ENCODE data around the gene PROS1. TPM values are rescaled to one million over a fixed set of nuclear protein-coding genes. Genes with fewer than 3 reads are reported as not detected.

The PROS1 gene
- polyA plus RNA-seq (ENCODE audit: insufficient read length in 3 of 3), result 10 to 100 TPM; 38.5 to 45.1 (median 42.4) TPM

GRCh38 chr3:93973131-93974126 is at the start of gene PROS1:
TSS of gene PROS1 (minus strand) at chr3:93973896. CDS start at chr3:93973749, 147 bp downstream.
- peak in 1 of 3 donors; percentile 68 for DNase-seq (ENCODE audit: low read depth in 3 of 3, low spot score in 2 of 3)

DNA sequence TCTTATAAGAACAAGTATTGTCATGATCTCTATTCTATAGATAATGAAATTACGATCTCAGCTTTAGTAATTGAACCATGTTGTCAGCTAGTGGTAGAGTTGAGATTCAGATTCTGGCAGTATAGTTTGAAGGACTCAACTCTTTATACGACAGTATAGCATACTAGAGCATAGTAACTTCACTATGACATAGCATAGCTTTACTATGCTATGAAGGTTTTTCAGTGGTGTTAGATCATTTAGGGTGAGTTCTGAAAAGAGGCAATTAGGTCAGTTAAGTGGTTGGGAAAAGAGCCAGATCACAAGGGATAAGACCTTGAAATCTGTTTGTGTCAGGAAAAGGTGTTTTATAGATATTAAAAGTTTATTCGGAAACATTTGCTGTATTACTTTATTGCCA is 46.6 kb upstream of the PROS1 start:
- no peak for DNase-seq (ENCODE audit: low read depth in 3 of 3, low spot score in 2 of 3)

- no peak for DNase-seq (ENCODE audit: low read depth in 3 of 3, low spot score in 2 of 3)
Measured at GRCh38 chr3:94019659-94020058, 46.0 kb upstream of the PROS1 start.

DNA sequence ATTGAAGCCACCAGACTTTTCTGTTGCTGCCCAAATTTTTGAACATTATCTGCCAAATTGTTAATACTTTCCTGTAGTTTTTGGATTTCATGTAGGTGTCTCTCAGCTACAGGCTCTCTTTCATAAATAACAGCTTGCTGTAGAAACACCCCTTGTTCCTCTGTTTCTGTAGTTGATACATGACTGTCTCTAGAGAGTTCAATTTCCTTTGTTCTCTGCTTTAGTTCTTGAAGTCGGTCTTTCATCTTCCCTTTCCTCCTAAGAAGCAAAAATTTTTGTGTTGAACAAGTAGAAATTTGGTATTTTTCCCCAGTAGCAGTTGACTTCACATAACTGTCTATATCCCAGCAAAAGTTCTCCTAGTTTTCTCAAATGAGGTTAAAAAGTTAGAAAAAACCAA is 41.3 kb upstream of the PROS1 start:
- DNase-seq (ENCODE audit: low read depth in 3 of 3, low spot score in 2 of 3), result no peak

GRCh38 chr3:94012185-94012584 is 38.5 kb upstream of the PROS1 start:
- no peak for DNase-seq (ENCODE audit: low read depth in 3 of 3, low spot score in 2 of 3)

DNA sequence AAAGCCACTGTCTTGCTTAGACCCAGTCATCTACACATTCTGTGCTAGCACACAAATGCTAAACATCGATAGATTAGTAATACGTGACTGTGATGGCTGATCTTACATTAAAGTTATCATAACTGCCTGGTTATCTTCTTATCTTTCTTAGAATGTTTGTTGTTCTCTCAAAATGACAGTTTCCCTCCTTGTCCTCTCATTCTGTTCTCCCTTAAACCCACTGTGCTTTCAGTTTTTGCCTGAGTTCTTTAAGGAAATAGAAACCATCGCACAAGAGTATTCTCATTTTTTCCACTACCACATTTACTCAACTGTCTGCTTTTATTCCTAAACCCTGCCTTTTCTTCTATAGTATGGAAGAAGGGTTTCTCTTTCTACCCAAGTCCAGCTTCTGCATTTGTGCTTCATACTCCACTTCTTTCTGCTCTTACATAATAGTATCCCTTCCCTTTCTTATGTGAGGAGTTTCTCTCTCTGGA is 37.6 kb upstream of the PROS1 start:
- no peak for DNase-seq (ENCODE audit: low read depth in 3 of 3, low spot score in 2 of 3)

DNA sequence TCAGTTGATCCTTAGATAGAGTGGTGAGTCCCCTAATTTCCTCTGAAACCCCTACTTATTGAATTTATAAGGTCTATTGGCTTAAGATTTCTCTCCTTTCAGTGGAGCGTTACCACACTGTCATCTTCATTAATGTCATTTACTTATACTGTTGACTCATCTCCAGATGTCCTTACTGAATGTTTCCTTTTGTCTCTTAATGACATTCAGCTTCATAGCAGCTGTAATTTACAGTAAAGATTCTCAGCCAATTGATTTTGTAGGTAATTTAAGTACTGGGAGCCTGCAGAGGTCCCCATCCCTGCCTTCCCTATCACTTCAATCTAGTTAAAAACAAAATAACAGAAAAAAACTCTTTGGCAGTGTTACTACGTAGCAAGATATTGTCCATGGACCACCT is 35.9 kb upstream of the PROS1 start:
- DNase-seq (ENCODE audit: low read depth in 3 of 3, low spot score in 2 of 3), result no peak

- no peak for DNase-seq (ENCODE audit: low read depth in 3 of 3, low spot score in 2 of 3)
Measured at GRCh38 chr3:94008253-94008652, 34.6 kb upstream of the PROS1 start.

DNA sequence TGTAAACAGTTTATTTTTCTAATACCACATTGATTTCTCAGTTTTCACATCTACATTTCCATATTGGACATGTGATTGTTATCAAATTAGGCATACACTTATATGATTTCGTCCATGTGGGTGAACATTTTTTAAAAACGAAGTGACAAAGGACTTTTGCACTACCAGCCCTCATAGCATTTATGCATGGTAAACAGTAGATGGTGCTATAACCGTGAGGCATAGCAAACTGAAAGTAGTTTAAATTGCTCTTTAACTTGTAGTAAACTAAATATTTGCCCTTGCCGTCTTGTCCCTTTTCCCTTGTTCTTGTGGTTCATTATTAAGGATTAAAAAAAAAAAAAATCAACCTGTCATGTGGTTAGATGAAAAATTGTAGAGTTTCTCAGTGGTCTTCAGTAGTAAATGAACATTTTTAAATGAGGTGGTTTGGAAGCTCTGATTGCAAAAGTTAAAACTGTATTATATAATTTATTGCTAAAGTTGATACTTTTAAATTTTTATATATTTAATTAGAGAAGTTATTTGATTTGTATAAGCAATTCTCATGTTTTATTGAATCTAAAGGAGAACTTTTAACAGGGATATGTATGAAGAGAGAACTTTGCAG is 30.7 kb upstream of the PROS1 start:
- peak in 1 of 3 donors; percentile 31 for DNase-seq (ENCODE audit: low read depth in 3 of 3, low spot score in 2 of 3)

- no peak for DNase-seq (ENCODE audit: low read depth in 3 of 3, low spot score in 2 of 3)
Measured at GRCh38 chr3:94001827-94002495, 28.3 kb upstream of the PROS1 start.

- DNase-seq (ENCODE audit: low read depth in 3 of 3, low spot score in 2 of 3), result no peak
Measured at GRCh38 chr3:94001191-94001590, 27.5 kb upstream of the PROS1 start.

- no peak for DNase-seq (ENCODE audit: low read depth in 3 of 3, low spot score in 2 of 3)
Measured at GRCh38 chr3:93994056-93994455, 20.4 kb upstream of the PROS1 start.

DNA sequence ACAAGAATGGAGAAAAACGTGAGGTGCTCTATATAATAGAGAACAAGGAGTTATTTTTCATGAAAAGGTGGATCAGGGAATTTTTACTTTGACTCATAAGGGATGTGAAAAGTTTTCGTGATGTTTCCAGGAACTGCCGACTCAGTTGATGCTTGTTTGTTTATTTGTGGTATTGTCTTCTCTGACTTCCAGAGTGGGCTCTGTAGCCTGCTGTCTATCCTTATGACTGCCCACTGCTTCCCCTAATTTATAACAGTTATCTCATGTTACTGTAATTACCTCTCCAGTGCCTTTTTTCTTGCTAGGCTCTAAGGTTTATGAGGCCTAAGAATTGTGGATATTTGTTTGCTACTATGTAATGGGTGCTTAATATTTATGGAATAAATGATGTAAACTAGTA is 18.5 kb upstream of the PROS1 start:
- DNase-seq (ENCODE audit: low read depth in 3 of 3, low spot score in 2 of 3), result no peak

- no peak for DNase-seq (ENCODE audit: low read depth in 3 of 3, low spot score in 2 of 3)
Measured at GRCh38 chr3:93991631-93992030, 17.9 kb upstream of the PROS1 start.

- no peak for DNase-seq (ENCODE audit: low read depth in 3 of 3, low spot score in 2 of 3)
Measured at GRCh38 chr3:93989241-93989640, 15.5 kb upstream of the PROS1 start.

DNA sequence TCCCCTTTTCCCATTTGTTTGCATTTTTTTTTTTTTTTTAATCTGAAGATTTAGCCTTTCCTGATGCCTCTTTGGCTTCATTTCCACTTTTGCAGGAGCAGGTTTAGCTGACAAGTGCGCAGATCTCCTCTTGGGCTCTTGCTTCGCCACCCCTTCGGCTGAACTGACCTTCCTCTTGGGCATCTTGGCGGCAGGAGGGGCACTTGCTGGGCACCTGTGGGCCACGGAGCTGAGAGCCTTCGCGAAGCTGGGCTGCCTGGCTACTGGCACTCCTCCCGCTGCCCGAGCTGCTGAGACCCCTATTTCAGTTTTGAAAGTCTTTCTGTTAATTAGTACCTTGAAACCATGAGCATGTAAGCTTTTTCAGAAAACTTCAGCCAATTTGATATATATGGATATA is 15.1 kb upstream of the PROS1 start:
- no peak for DNase-seq (ENCODE audit: low read depth in 3 of 3, low spot score in 2 of 3)

- no peak for DNase-seq (ENCODE audit: low read depth in 3 of 3, low spot score in 2 of 3)
Measured at GRCh38 chr3:93988283-93988682, 14.6 kb upstream of the PROS1 start.

DNA sequence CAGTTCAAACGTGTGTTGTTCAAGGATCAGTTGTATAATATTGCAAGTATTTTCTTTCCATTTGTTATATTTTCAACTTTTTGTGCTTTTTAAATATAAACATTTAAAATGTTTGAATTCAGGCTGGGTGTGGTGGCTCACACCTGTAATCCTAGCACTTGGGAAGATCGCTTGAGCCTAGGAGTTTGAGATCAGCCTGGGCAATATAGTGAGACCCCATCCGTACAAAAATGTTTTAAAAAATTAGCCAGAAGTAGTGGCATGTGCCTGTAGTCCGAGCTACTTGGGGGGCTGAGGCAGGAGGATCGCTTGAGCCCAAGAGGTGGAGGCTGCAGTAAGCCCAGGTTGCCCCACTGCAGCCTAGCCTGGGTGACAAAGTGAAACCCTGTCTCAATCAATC is 10.9 kb upstream of the PROS1 start:
- no peak for DNase-seq (ENCODE audit: low read depth in 3 of 3, low spot score in 2 of 3)

DNA sequence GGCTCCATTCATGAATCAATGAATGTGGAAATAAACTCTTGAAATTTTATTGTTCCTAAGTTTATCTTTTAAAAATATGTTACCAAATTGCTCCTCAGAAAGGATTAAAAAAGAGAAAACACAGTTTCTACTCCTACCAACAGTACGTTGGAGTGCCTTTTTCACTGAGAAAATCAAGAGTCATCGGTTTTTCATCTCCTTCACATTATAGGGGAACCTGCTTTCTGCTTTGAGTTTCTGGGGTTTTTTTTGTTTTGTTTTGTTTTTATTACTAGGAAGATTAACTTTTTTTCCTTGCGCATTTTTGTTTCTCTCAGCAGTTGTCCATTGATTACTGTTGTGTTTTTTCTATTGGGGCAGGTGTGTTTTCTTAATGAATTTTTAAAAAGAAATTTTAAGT is 9.7 kb upstream of the PROS1 start:
- DNase-seq (ENCODE audit: low read depth in 3 of 3, low spot score in 2 of 3), result no peak

DNA sequence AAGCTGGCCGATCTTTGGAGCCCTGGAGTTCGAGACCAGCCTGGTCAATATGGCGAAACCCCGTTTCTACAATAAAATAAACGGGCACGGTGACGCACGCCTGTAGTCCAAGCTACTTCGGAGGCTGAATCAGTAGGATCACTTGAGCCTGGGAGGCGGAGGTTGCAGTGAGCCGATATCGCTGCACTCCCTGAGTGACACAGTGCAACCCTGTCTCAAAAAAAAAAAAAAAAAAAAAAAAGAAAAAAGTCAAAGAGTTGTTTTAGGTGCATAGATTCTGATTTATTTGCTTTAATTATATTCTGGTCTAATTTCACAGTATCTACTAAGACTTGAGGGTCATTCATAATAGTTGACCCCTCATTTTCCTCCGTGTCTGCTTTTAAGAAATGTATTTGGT is 8.0 kb upstream of the PROS1 start:
- DNase-seq (ENCODE audit: low read depth in 3 of 3, low spot score in 2 of 3), result no peak
